Measurements from ENCODE around the gene CNOT8. TPM values are rescaled to one million over a fixed set of nuclear protein-coding genes. Genes with fewer than 3 reads are reported as not detected.

Gene CNOT8
- total RNA-seq, 2 experiments from 2014 or later: 52.4 to 79.4 TPM

DNA sequence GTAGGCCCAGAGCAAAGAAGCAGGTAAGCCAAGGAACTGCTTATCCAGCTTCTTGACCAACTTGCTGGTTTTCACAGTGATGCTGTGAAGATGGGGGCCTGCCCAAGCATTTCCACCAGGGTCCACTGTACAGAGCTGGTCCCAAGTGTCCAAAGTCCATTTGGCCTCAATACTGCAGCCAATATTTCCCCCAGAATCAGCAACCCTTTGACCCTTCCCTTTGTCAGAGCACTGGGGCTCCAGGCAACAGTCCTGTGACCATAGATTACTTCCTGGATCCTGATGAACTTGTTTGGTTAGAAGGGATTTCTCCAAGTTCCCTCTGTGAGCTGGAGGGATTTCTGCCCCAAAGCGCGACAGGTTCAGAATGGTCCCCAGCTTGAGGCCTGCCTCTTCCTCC is 34.4 kb upstream of the CNOT8 start:
- H3K36me3 ChIP-seq (ENCODE audit: insufficient read depth, low read length): peaks cover 66% of the 10 kb centered on the region
- no peaks in the 10 kb centered on the region for H3K9me2 ChIP-seq (ENCODE audit: insufficient read depth, low read length)
- no peaks in the 10 kb centered on the region for H3K9me3 ChIP-seq (ENCODE audit: low read length)
- H3K27ac ChIP-seq (ENCODE audit: low read depth, low read length, poor library complexity, severe bottlenecking): no peak overlapping the region
- no peak overlapping the region for H2AFZ ChIP-seq (ENCODE audit: low read length)
- no peak for TF ChIP-seq EZH2phosphoT487 (IDR thresholded peaks at IDR 0.05; ENCODE audit: borderline replicate concordance, low read depth, low read length)
- TF ChIP-seq, protein P1, sequence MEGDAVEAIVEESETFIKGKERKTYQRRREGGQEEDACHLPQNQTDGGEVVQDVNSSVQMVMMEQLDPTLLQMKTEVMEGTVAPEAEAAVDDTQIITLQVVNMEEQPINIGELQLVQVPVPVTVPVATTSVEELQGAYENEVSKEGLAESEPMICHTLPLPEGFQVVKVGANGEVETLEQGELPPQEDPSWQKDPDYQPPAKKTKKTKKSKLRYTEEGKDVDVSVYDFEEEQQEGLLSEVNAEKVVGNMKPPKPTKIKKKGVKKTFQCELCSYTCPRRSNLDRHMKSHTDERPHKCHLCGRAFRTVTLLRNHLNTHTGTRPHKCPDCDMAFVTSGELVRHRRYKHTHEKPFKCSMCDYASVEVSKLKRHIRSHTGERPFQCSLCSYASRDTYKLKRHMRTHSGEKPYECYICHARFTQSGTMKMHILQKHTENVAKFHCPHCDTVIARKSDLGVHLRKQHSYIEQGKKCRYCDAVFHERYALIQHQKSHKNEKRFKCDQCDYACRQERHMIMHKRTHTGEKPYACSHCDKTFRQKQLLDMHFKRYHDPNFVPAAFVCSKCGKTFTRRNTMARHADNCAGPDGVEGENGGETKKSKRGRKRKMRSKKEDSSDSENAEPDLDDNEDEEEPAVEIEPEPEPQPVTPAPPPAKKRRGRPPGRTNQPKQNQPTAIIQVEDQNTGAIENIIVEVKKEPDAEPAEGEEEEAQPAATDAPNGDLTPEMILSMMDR (conservative IDR thresholded peaks at IDR 0.05; ENCODE audit: low read length): no peak
- no TSS peak for BruUV-seq (replicated peaks)
- CTCF ChIA-PET (ENCODE audit: unreplicated experiment): interaction anchor here (0.6 kb wide), 1 partner anchor 63 kb away, joined by 3 read pairs; no protein-coding TSS in a partner anchor
- H3K4me2 ChIP-seq (ENCODE audit: low read length): no peak overlapping the region
- no peaks in the 10 kb centered on the region for H4K20me1 ChIP-seq (ENCODE audit: insufficient read depth, low read length)
- H3K4me3 ChIP-seq (ENCODE audit: low read depth, low read length, poor library complexity, severe bottlenecking): no peak overlapping the region
- no peaks in the 10 kb centered on the region for H3K4me1 ChIP-seq (ENCODE audit: insufficient read depth, low read length, poor library complexity, severe bottlenecking)
- intact Hi-C loops (cut with micrococcal nuclease; ENCODE audit: unreplicated experiment): no loop called here
- no peak for DNase-seq (ENCODE audit: low spot score)
- POLR2A ChIA-PET: no interaction called here
- H3K79me2 ChIP-seq (ENCODE audit: insufficient read depth, low read depth, low read length): no peaks in the 10 kb centered on the region

DNA sequence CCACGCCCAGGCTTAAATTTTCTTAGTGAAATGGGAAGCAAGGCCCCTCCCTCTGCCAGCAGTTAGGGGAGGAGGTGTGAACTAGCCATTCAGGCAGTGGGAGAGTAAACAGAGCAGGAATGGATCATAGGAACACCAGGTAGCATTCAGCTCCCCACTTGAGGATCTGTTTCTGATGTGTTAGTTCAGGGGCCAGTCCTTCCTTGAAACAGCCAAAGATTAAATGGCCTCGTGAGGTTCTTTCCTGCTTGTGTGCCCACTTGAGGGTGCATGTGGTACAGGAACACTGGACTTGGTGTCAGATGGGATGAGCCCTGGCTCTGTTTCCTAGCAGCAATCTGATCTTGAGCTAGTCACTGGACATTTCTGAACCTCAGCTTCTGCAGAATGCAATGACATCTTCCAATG is 29.2 kb upstream of the CNOT8 start:
- no peaks in the 10 kb centered on the region for H3K9me3 ChIP-seq (ENCODE audit: low read length)
- peaks cover 65% of the 10 kb centered on the region for H3K36me3 ChIP-seq (ENCODE audit: insufficient read depth, low read length)
- intact Hi-C loops (cut with micrococcal nuclease; ENCODE audit: unreplicated experiment): no loop called here
- H3K27ac ChIP-seq (ENCODE audit: low read depth, low read length, poor library complexity, severe bottlenecking): no peak overlapping the region
- no peaks in the 10 kb centered on the region for H3K79me2 ChIP-seq (ENCODE audit: insufficient read depth, low read depth, low read length)
- ChIA-PET POLR2A (interaction anchor here (1.3 kb wide), 1 partner anchor 9 kb away, joined by 3 read pairs; no protein-coding TSS in a partner anchor), CTCF (ENCODE audit: unreplicated experiment) (no interaction called here)
- H3K4me3 ChIP-seq (ENCODE audit: low read depth, low read length, poor library complexity, severe bottlenecking): no peak overlapping the region
- no peaks in the 10 kb centered on the region for H4K20me1 ChIP-seq (ENCODE audit: insufficient read depth, low read length)
- BruUV-seq (replicated peaks): no TSS peak
- TF ChIP-seq, protein P1 (conservative IDR thresholded peaks at IDR 0.05; ENCODE audit: low read length): no peak
- TF ChIP-seq EZH2phosphoT487 (IDR thresholded peaks at IDR 0.05; ENCODE audit: borderline replicate concordance, low read depth, low read length): no peak
- DNase-seq (ENCODE audit: low spot score): no peak
- no peaks in the 10 kb centered on the region for H3K4me1 ChIP-seq (ENCODE audit: insufficient read depth, low read length, poor library complexity, severe bottlenecking)
- H3K9me2 ChIP-seq (ENCODE audit: insufficient read depth, low read length): no peaks in the 10 kb centered on the region
- no peak overlapping the region for H3K4me2 ChIP-seq (ENCODE audit: low read length)
- H2AFZ ChIP-seq (ENCODE audit: low read length): no peak overlapping the region

DNA sequence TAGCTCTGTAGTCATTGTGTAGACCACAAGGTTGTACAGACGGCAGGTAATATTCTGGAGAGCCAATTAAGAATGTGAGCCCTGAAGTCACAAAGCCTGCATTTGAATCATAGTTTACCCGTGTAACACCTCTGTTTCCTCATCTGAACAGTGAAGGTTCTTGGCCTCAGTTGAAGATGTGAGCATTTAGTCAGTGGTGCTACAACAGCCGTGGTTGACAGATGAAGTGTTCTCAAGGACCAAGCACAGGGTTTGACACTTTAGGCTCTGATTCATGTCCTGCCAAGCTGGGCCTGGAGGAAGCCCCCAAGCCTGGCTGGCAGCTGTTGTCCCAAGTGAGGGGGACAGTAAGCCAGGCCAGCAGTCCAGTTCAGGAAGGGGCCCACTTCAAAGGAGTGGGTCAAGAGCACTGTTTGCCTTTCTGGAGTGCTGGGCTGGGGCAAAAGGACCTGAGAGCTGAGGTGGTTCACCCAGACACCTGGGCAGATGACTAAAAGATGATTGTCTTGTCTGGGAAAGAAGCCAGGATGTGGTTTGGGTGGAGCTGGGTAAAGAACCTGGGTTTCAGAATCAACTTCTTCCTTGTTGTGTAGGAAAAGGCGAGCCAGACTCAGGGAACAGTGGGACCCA is 28.7 kb upstream of the CNOT8 start:
- Histone ChIP-seq H3K4me3 (ENCODE audit: low read depth, low read length, poor library complexity, severe bottlenecking) (no peak overlapping the region), H3K9me2 (ENCODE audit: insufficient read depth, low read length) (no peaks in the 10 kb centered on the region), H4K20me1 (ENCODE audit: insufficient read depth, low read length) (no peaks in the 10 kb centered on the region), H3K4me1 (ENCODE audit: insufficient read depth, low read length, poor library complexity, severe bottlenecking) (no peaks in the 10 kb centered on the region), H3K36me3 (ENCODE audit: insufficient read depth, low read length) (peaks cover 60% of the 10 kb centered on the region), H3K9me3 (ENCODE audit: low read length) (no peaks in the 10 kb centered on the region), H3K4me2 (ENCODE audit: low read length) (no peak overlapping the region), H3K27ac (ENCODE audit: low read depth, low read length, poor library complexity, severe bottlenecking) (no peak overlapping the region), H2AFZ (ENCODE audit: low read length) (no peak overlapping the region), H3K79me2 (ENCODE audit: insufficient read depth, low read depth, low read length) (no peaks in the 10 kb centered on the region)
- no peak for TF ChIP-seq EZH2phosphoT487 (IDR thresholded peaks at IDR 0.05; ENCODE audit: borderline replicate concordance, low read depth, low read length)
- TF ChIP-seq, protein P1 (conservative IDR thresholded peaks at IDR 0.05; ENCODE audit: low read length): no peak
- POLR2A ChIA-PET: interaction anchor here (1.3 kb wide), 1 partner anchor 9 kb away, joined by 3 read pairs; no protein-coding TSS in a partner anchor
- intact Hi-C loops (cut with micrococcal nuclease; ENCODE audit: unreplicated experiment): no loop called here
- DNase-seq (ENCODE audit: low spot score): no peak
- BruUV-seq (replicated peaks): no TSS peak
- CTCF ChIA-PET (ENCODE audit: unreplicated experiment): no interaction called here

Data from OCI-LY7 (cell line).